HEK293 (cell line): ENCODE data around the gene ERCC1.

Source experiments
- KLF16 ChIP-seq: fragments of 450-650 bp; formaldehyde crosslinking; IDR thresholded peaks from 2 replicates; pipeline ENCODE4 v1.5.1; 2017; ENCODE audit warnings: missing biosample characterization, missing genetic modification characterization
- MEIS1 ChIP-seq: sonication (generic); formaldehyde crosslinking; IDR thresholded peaks from 2 replicates; pipeline ENCODE4 v1.8.1; 2022; ENCODE audit warnings: missing genetic modification reagents, mild to moderate bottlenecking, borderline replicate concordance
- SCRT1 ChIP-seq: fragments of 450-650 bp; formaldehyde crosslinking; IDR thresholded peaks from 2 replicates; pipeline ENCODE4 v1.5.1; 2016; ENCODE audit warnings: missing biosample characterization, missing genetic modification characterization, borderline replicate concordance
- SP7 ChIP-seq: fragments of 450-650 bp; formaldehyde crosslinking; IDR thresholded peaks from 2 replicates; pipeline ENCODE4 v1.5.1; 2016; ENCODE audit warnings: missing biosample characterization, missing genetic modification characterization
- YY1 ChIP-seq: fragments of 450-650 bp; formaldehyde crosslinking; IDR thresholded peaks from 2 replicates; pipeline ENCODE4 v1.5.1; 2018; ENCODE audit warnings: missing biosample characterization, missing genetic modification characterization
- ZBTB21 ChIP-seq: fragments of 450-650 bp; formaldehyde crosslinking; IDR thresholded peaks from 2 replicates; pipeline ENCODE4 v1.5.1; 2017; ENCODE audit warnings: missing biosample characterization, missing genetic modification characterization
- ZEB2 ChIP-seq: fragments of 450-650 bp; formaldehyde crosslinking; IDR thresholded peaks from 2 replicates; pipeline ENCODE4 v1.5.1; 2016; ENCODE audit warnings: missing biosample characterization, missing genetic modification characterization
- ZFHX2 ChIP-seq: fragments of 450-650 bp; formaldehyde crosslinking; conservative IDR thresholded peaks from 2 replicates; pipeline ENCODE4 v1.5.1; 2016; ENCODE audit warnings: missing biosample characterization, missing genetic modification characterization
- ZFP69B ChIP-seq: fragments of 450-650 bp; formaldehyde crosslinking; IDR thresholded peaks from 2 replicates; pipeline ENCODE4 v1.5.1; 2016; ENCODE audit warnings: missing biosample characterization, missing genetic modification characterization
- ZNF174 ChIP-seq: fragments of 450-650 bp; formaldehyde crosslinking; IDR thresholded peaks from 2 replicates; pipeline ENCODE4 v1.5.0; 2017; ENCODE audit warnings: missing biosample characterization, mild to moderate bottlenecking, missing genetic modification characterization
- ZNF324 ChIP-seq: fragments of 450-650 bp; formaldehyde crosslinking; IDR thresholded peaks from 2 replicates; pipeline ENCODE4 v1.5.1; 2016; ENCODE audit warnings: missing biosample characterization, missing genetic modification characterization
- ZNF366 ChIP-seq: fragments of 450-650 bp; formaldehyde crosslinking; conservative IDR thresholded peaks from 2 replicates; pipeline ENCODE4 v1.5.1; 2016; ENCODE audit warnings: missing biosample characterization, missing genetic modification characterization
- ZNF391 ChIP-seq: fragments of 450-650 bp; formaldehyde crosslinking; IDR thresholded peaks from 2 replicates; pipeline ENCODE4 v1.5.1; 2016; ENCODE audit warnings: low read depth, missing biosample characterization, missing genetic modification characterization, borderline replicate concordance
- ZNF501 ChIP-seq: fragments of 450-650 bp; formaldehyde crosslinking; IDR thresholded peaks from 2 replicates; pipeline ENCODE4 v1.5.1; 2016; ENCODE audit warnings: missing biosample characterization, missing genetic modification characterization
- ZNF514 ChIP-seq: fragments of 450-650 bp; formaldehyde crosslinking; IDR thresholded peaks from 2 replicates; pipeline ENCODE4 v1.5.1; 2016; ENCODE audit warnings: missing biosample characterization, missing genetic modification characterization
- ZNF660 ChIP-seq: fragments of 450-650 bp; IDR thresholded peaks from 2 replicates; pipeline ENCODE4 v1.5.1; 2018; ENCODE audit warnings: missing biosample characterization, mild to moderate bottlenecking, missing genetic modification characterization
- ZNF76 ChIP-seq: fragments of 450-650 bp; formaldehyde crosslinking; IDR thresholded peaks from 2 replicates; pipeline ENCODE4; 2016; ENCODE audit warnings: low read depth, missing biosample characterization, missing genetic modification characterization, borderline replicate concordance
- ZNF777 ChIP-seq: fragments of 450-650 bp; formaldehyde crosslinking; IDR thresholded peaks from 2 replicates; pipeline ENCODE4 v1.5.1; 2017; ENCODE audit warnings: missing biosample characterization, missing genetic modification characterization, borderline replicate concordance
- TF ChIP-seq, protein P1 (sequence below): fragments of 450-650 bp; formaldehyde crosslinking; IDR thresholded peaks from 2 replicates; pipeline ENCODE4 v1.5.1; 2016; ENCODE audit warnings: missing biosample characterization, missing genetic modification characterization
- TF ChIP-seq, protein P2 (sequence below): fragments of 450-650 bp; formaldehyde crosslinking; IDR thresholded peaks from 2 replicates; pipeline ENCODE4 v1.5.1; 2016; ENCODE audit warnings: missing biosample characterization, missing genetic modification characterization
- TF ChIP-seq, protein P3 (sequence below): fragments of 450-650 bp; formaldehyde crosslinking; IDR thresholded peaks from 2 replicates; pipeline ENCODE4 v1.5.1; 2016; ENCODE audit warnings: missing biosample characterization, missing genetic modification characterization
- TF ChIP-seq, protein P4 (sequence below): fragments of 450-650 bp; IDR thresholded peaks from 2 replicates; pipeline ENCODE4 v1.5.1; 2018; ENCODE audit warnings: missing biosample characterization, missing genetic modification characterization
- TF ChIP-seq, protein P5 (sequence below): fragments of 450-650 bp; formaldehyde crosslinking; IDR thresholded peaks from 2 replicates; pipeline ENCODE4 v1.5.1; 2017; ENCODE audit warnings: missing biosample characterization, mild to moderate bottlenecking, missing genetic modification characterization, moderate library complexity
- TF ChIP-seq, protein P6 (sequence below): fragments of 450-650 bp; IDR thresholded peaks from 2 replicates; pipeline ENCODE4 v1.5.1; 2018; ENCODE audit warnings: missing biosample characterization, mild to moderate bottlenecking, missing genetic modification characterization

The ERCC1 gene

DNA sequence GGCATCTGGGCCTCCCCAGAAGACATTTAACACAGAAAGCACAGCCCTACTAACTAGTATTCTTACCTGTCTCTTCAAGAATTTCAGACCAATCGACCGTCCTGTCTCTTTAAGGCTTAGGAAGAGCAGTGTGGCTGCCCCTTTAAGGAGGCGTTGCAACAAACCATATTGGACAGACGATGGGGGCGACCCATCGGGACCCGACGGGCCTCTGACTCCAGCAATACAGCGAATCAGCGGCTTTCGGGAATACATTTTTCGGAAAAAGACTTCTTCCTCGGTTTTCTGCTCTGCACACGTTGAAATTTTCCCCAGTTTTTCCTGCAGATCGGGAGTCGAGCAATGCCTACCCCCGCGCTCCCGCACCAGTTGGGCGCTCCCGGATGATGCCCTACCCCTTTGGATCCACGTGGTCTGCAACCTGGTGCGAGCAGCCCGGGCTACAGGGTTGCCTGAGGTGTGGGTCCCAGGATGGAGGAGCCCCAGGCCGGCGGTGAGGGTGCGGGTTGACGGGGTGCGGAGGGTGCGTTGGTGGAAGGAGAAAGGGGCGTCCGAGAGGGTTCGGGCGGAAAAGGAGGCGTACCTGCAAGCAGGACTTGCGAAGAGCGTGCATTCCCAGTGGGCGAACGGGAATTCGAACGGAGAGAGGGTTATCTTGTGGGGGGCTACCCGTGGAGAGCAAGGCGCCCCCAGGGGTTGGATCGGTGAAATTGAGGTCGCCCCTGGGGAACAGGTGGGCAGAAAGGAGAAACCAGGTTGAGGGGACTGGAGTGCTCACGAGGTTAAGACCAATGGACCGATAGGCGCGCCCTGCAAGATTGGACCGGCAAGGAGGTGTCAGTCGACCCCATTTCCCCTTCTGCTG lies 17.3 kb downstream of the ERCC1 start, which contains the start of gene POLR1G (continued):
- peak; percentile 82 for TF ChIP-seq ZNF76
- no peak for TF ChIP-seq MEIS1
- 0 out of 2 replicates have a peak, but pooled peaks have one; percentile 4 for TF ChIP-seq ZNF366 (tag by site-specific recombination)
- TF ChIP-seq, protein P1, sequence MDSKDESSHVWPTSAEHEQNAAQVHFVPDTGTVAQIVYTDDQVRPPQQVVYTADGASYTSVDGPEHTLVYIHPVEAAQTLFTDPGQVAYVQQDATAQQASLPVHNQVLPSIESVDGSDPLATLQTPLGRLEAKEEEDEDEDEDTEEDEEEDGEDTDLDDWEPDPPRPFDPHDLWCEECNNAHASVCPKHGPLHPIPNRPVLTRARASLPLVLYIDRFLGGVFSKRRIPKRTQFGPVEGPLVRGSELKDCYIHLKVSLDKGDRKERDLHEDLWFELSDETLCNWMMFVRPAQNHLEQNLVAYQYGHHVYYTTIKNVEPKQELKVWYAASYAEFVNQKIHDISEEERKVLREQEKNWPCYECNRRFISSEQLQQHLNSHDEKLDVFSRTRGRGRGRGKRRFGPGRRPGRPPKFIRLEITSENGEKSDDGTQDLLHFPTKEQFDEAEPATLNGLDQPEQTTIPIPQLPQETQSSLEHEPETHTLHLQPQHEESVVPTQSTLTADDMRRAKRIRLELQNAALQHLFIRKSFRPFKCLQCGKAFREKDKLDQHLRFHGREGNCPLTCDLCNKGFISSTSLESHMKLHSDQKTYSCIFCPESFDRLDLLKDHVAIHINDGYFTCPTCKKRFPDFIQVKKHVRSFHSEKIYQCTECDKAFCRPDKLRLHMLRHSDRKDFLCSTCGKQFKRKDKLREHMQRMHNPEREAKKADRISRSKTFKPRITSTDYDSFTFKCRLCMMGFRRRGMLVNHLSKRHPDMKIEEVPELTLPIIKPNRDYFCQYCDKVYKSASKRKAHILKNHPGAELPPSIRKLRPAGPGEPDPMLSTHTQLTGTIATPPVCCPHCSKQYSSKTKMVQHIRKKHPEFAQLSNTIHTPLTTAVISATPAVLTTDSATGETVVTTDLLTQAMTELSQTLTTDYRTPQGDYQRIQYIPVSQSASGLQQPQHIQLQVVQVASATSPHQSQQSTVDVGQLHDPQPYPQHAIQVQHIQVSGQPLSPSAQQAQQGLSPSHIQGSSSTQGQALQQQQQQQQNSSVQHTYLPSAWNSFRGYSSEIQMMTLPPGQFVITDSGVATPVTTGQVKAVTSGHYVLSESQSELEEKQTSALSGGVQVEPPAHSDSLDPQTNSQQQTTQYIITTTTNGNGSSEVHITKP (tag by site-specific recombination) = peak; percentile 100
- TF ChIP-seq, protein P2, sequence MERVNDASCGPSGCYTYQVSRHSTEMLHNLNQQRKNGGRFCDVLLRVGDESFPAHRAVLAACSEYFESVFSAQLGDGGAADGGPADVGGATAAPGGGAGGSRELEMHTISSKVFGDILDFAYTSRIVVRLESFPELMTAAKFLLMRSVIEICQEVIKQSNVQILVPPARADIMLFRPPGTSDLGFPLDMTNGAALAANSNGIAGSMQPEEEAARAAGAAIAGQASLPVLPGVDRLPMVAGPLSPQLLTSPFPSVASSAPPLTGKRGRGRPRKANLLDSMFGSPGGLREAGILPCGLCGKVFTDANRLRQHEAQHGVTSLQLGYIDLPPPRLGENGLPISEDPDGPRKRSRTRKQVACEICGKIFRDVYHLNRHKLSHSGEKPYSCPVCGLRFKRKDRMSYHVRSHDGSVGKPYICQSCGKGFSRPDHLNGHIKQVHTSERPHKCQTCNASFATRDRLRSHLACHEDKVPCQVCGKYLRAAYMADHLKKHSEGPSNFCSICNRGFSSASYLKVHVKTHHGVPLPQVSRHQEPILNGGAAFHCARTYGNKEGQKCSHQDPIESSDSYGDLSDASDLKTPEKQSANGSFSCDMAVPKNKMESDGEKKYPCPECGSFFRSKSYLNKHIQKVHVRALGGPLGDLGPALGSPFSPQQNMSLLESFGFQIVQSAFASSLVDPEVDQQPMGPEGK = peak; percentile 76
- TF ChIP-seq SP7 (tag by site-specific recombination) = peak; percentile 43; the same call in 1 of the 2 replicates
- peak; percentile 94 for TF ChIP-seq ZNF777 (tag by site-specific recombination)
- TF ChIP-seq, protein P3, sequence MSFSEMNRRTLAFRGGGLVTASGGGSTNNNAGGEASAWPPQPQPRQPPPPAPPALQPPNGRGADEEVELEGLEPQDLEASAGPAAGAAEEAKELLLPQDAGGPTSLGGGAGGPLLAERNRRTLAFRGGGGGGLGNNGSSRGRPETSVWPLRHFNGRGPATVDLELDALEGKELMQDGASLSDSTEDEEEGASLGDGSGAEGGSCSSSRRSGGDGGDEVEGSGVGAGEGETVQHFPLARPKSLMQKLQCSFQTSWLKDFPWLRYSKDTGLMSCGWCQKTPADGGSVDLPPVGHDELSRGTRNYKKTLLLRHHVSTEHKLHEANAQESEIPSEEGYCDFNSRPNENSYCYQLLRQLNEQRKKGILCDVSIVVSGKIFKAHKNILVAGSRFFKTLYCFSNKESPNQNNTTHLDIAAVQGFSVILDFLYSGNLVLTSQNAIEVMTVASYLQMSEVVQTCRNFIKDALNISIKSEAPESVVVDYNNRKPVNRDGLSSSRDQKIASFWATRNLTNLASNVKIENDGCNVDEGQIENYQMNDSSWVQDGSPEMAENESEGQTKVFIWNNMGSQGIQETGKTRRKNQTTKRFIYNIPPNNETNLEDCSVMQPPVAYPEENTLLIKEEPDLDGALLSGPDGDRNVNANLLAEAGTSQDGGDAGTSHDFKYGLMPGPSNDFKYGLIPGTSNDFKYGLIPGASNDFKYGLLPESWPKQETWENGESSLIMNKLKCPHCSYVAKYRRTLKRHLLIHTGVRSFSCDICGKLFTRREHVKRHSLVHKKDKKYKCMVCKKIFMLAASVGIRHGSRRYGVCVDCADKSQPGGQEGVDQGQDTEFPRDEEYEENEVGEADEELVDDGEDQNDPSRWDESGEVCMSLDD (tag by site-specific recombination) = peak; percentile 93
- TF ChIP-seq, protein P4, sequence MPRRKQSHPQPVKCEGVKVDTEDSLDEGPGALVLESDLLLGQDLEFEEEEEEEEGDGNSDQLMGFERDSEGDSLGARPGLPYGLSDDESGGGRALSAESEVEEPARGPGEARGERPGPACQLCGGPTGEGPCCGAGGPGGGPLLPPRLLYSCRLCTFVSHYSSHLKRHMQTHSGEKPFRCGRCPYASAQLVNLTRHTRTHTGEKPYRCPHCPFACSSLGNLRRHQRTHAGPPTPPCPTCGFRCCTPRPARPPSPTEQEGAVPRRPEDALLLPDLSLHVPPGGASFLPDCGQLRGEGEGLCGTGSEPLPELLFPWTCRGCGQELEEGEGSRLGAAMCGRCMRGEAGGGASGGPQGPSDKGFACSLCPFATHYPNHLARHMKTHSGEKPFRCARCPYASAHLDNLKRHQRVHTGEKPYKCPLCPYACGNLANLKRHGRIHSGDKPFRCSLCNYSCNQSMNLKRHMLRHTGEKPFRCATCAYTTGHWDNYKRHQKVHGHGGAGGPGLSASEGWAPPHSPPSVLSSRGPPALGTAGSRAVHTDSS (tag by site-specific recombination) = 0 out of 2 replicates have a peak, but pooled peaks have one; percentile 21
- TF ChIP-seq KLF16 = peak; percentile 99
- peak; percentile 97 for TF ChIP-seq ZFP69B
- no peak for TF ChIP-seq ZNF514
- no peak; the same call in 1 of the 2 replicates for TF ChIP-seq ZBTB21 (tag by site-specific recombination)
- TF ChIP-seq, protein P5, sequence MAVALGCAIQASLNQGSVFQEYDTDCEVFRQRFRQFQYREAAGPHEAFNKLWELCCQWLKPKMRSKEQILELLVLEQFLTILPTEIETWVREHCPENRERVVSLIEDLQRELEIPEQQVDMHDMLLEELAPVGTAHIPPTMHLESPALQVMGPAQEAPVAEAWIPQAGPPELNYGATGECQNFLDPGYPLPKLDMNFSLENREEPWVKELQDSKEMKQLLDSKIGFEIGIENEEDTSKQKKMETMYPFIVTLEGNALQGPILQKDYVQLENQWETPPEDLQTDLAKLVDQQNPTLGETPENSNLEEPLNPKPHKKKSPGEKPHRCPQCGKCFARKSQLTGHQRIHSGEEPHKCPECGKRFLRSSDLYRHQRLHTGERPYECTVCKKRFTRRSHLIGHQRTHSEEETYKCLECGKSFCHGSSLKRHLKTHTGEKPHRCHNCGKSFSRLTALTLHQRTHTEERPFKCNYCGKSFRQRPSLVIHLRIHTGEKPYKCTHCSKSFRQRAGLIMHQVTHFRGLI (tag by site-specific recombination) = peak; percentile 81
- peak; percentile 77 for TF ChIP-seq ZNF324 (tag by site-specific recombination)
- 0 out of 2 replicates have a peak, but pooled peaks have one; percentile 9 for TF ChIP-seq ZEB2 (tag by site-specific recombination)
- no peak; the same call in 1 of the 2 replicates for TF ChIP-seq ZNF174 (tag by site-specific recombination)
- TF ChIP-seq YY1 (tag by site-specific recombination) = 0 out of 2 replicates have a peak, but pooled peaks have one; percentile 39
- peak; percentile 73; the same call in 1 of the 2 replicates for TF ChIP-seq ZNF501 (tag by site-specific recombination)
- TF ChIP-seq ZNF660 (tag by site-specific recombination) = peak; percentile 55
- TF ChIP-seq ZFHX2 (tag by site-specific recombination) = peak; percentile 70
- TF ChIP-seq SCRT1 (tag by site-specific recombination) = 0 out of 2 replicates have a peak, but pooled peaks have one; percentile 17
- TF ChIP-seq, protein P6, sequence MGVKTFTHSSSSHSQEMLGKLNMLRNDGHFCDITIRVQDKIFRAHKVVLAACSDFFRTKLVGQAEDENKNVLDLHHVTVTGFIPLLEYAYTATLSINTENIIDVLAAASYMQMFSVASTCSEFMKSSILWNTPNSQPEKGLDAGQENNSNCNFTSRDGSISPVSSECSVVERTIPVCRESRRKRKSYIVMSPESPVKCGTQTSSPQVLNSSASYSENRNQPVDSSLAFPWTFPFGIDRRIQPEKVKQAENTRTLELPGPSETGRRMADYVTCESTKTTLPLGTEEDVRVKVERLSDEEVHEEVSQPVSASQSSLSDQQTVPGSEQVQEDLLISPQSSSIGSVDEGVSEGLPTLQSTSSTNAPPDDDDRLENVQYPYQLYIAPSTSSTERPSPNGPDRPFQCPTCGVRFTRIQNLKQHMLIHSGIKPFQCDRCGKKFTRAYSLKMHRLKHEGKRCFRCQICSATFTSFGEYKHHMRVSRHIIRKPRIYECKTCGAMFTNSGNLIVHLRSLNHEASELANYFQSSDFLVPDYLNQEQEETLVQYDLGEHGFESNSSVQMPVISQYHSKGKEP (tag by site-specific recombination) = peak; percentile 59
- peak; percentile 6; the same call in 1 of the 2 replicates for TF ChIP-seq ZNF391
